Liver (tissue), 9 donors: ENCODE results near the gene ZC3HAV1. TPM values are rescaled to one million over a fixed set of nuclear protein-coding genes. Genes with fewer than 3 reads are reported as not detected.
A peak's percentile ranks its signal among the peaks of the same experiment; 100 is the strongest.
"Not testable (repeated sequence)": the region's sequence is repeated elsewhere in the genome, so short reads cannot be mapped to it uniquely, and the experiment has no call there.

ENCODE experiments used
- DNase-seq: peaks from one replicate; pipeline ENCODE4 v3.0.0-alpha.2; 2017; ENCODE audit warnings: low spot score
- H3K27ac ChIP-seq, 2 donors: one replicate each; pipeline ENCODE4 v1.7.0; 2013; ENCODE audit warnings: inconsistent platforms in 2 of 2, low read length in 2 of 2, control low read depth in 1 of 2, low read depth in 1 of 2, mild to moderate bottlenecking in 1 of 2
- H3K27me3 ChIP-seq, 4 donors: one replicate each; pipeline versions ENCODE4 v1.6.1 to v1.7.0; 2013; ENCODE audit warnings: low read length in 3 of 4, inconsistent platforms in 1 of 4, mild to moderate bottlenecking in 1 of 4, moderate library complexity in 1 of 4; ENCODE audit not compliant: control insufficient read depth in 4 of 4, insufficient read depth in 4 of 4
- H3K36me3 ChIP-seq, 4 donors: one replicate each; pipeline versions ENCODE4 v1.6.1 to v1.7.0; 2013; ENCODE audit warnings: low read length in 3 of 4, mild to moderate bottlenecking in 3 of 4, low read depth in 1 of 4, moderate library complexity in 1 of 4; ENCODE audit not compliant: control insufficient read depth in 4 of 4, insufficient read depth in 3 of 4
- H3K4me1 ChIP-seq, 4 donors: one replicate each; pipeline versions ENCODE4 v1.6.1 to v1.7.0; 2013; ENCODE audit warnings: low read length in 3 of 4, mild to moderate bottlenecking in 3 of 4, moderate library complexity in 1 of 4; ENCODE audit not compliant: control insufficient read depth in 4 of 4, insufficient read depth in 4 of 4
- H3K4me3 ChIP-seq, 3 donors: one replicate each; pipeline versions ENCODE4 v1.6.1 to v1.7.0; 2013; ENCODE audit warnings: low read length in 3 of 3, control low read depth in 1 of 3, low read depth in 1 of 3, mild to moderate bottlenecking in 1 of 3
- H3K9ac ChIP-seq, 2 donors: one replicate each; pipeline ENCODE4 v1.7.0; 2013; ENCODE audit warnings: low read length in 2 of 2, mild to moderate bottlenecking in 2 of 2, moderate library complexity in 2 of 2, control low read depth in 1 of 2, low read depth in 1 of 2
- H3K9me3 ChIP-seq, 4 donors: one replicate each; pipeline versions ENCODE4 v1.6.1 to v1.7.0; 2013; ENCODE audit warnings: low read length in 3 of 4; ENCODE audit not compliant: control insufficient read depth in 4 of 4
- CTCF ChIP-seq: fragments of 150-350 bp; IDR thresholded peaks from 2 replicates; pipeline ENCODE4 v1.5.1; 2017; ENCODE audit warnings: improper control_type of control experiment, low read depth, low read length; ENCODE audit not compliant: missing input control
- EGR1 ChIP-seq, 2 donors: IDR thresholded peaks; 2 replicates each; pipeline ENCODE4 v1.6.1; 2016 to 2018; ENCODE audit warnings: antibody characterized with exemption in 2 of 2, low read depth in 2 of 2
- FOXA1 ChIP-seq: IDR thresholded peaks from 2 replicates; pipeline ENCODE4 v1.6.1; 2016; ENCODE audit warnings: antibody characterized with exemption
- FOXA2 ChIP-seq: IDR thresholded peaks from 2 replicates; pipeline ENCODE4 v1.6.1; 2016; ENCODE audit warnings: antibody characterized with exemption
- HNF4A ChIP-seq, 2 donors: conservative IDR thresholded peaks; 2 replicates each; pipeline ENCODE4 v1.6.1; 2016; ENCODE audit warnings: antibody characterized with exemption in 2 of 2, mild to moderate bottlenecking in 2 of 2
- HNF4G ChIP-seq: IDR thresholded peaks from 2 replicates; pipeline ENCODE4 v1.6.1; 2016; ENCODE audit warnings: antibody characterized with exemption
- JUND ChIP-seq, 2 donors: IDR thresholded peaks; 2 replicates each; pipeline ENCODE4 v1.6.1; 2016; ENCODE audit warnings: antibody characterized with exemption in 2 of 2
- MAX ChIP-seq: IDR thresholded peaks from 2 replicates; pipeline ENCODE4 v1.6.1; 2016; ENCODE audit warnings: antibody characterized with exemption
- NR2F2 ChIP-seq: IDR thresholded peaks from 2 replicates; pipeline ENCODE4 v1.6.1; 2016; ENCODE audit warnings: antibody characterized with exemption
- RAD21 ChIP-seq, 2 donors: IDR thresholded peaks; 2 replicates each; pipeline ENCODE4 v1.6.1; 2016; ENCODE audit warnings: antibody characterized with exemption in 2 of 2, mild to moderate bottlenecking in 2 of 2
- REST ChIP-seq: IDR thresholded peaks from 2 replicates; pipeline ENCODE4 v1.6.1; 2016; ENCODE audit warnings: antibody characterized with exemption, mild to moderate bottlenecking
- RXRA ChIP-seq, 2 donors: IDR thresholded peaks; 2 replicates each; pipeline ENCODE4 v1.6.1; 2017 to 2018; ENCODE audit warnings: antibody characterized with exemption in 2 of 2, mild to moderate bottlenecking in 1 of 2
- SP1 ChIP-seq: IDR thresholded peaks from 2 replicates; pipeline ENCODE4 v1.6.1; 2018; ENCODE audit warnings: antibody characterized with exemption, mild to moderate bottlenecking
- TAF1 ChIP-seq: conservative IDR thresholded peaks from 2 replicates; pipeline ENCODE4 v1.6.1; 2016; ENCODE audit warnings: antibody characterized with exemption, mild to moderate bottlenecking
- YY1 ChIP-seq: IDR thresholded peaks from 2 replicates; pipeline ENCODE4 v1.6.1; 2016; ENCODE audit warnings: antibody characterized with exemption, mild to moderate bottlenecking
- WGBS: extraction: QIAGEN DNeasy Blood & Tissue Kit; methylation state at CpG from one replicate; pipeline ENCODE4 v1.1.7; 2013; 5-methylcytosine and 5-hydroxymethylcytosine counted together
- polyA plus RNA-seq, 2 donors: library from polyadenylated mRNA; stranded (reverse) in 1 of 2; unstranded in 1 of 2; fragments of 200-250 nt in 1 of 2; fragments of >200 nt in 1 of 2; fragmentation: Nextera tagmentation in 1 of 2; extraction: Ambion mirVana in 1 of 2; gene quantifications; one replicate each; pipeline versions ENCODE4 v1.2.1 to v1.2.3, GENCODE V29; 2013 to 2015
- total RNA-seq, 2 donors: library from RNA; depleted of rRNA; stranded (reverse); fragments of >200 nt; gene quantifications; one replicate each; pipeline ENCODE4 v1.2.3, GENCODE V29; 2014
- donor health status: healthy.
- donor health status: healthy.
- donor health status: healthy.
- donor health status: healthy.
- donor health status: healthy.

Gene ZC3HAV1
- total and polyA plus RNA-seq, 4 donors = 6.6 to 40.5 (median 16.5) TPM

GRCh38 chr7:139078399-139078798 is 31.1 kb downstream of the ZC3HAV1 start:
- no peak overlapping the region for H3K4me3 ChIP-seq
- no peak for DNase-seq
- H3K27me3 ChIP-seq = no peaks in the 10 kb centered on the region
- H3K4me1 ChIP-seq = peaks cover 2 to 36% (median 28%) of the 10 kb centered on the region in 4 donors
- no peak for TF ChIP-seq FOXA1
- no peak for TF ChIP-seq NR2F2
- TF ChIP-seq HNF4G = no peak
- no peak for TF ChIP-seq RAD21 (IDR thresholded peaks at IDR 0.05)
- TF ChIP-seq SP1 = no peak
- TF ChIP-seq TAF1 = no peak
- no peak for TF ChIP-seq CTCF
- TF ChIP-seq FOXA2 = no peak
- no peak for TF ChIP-seq YY1
- WGBS = 97% methylated on average over 1 of the region's 1 CpG
- no peak overlapping the region for H3K9ac ChIP-seq
- no peaks in the 10 kb centered on the region for H3K9me3 ChIP-seq
- H3K27ac ChIP-seq = no peak overlapping the region
- H3K36me3 ChIP-seq = peaks cover 7 to 30% (median 23%) of the 10 kb centered on the region in 4 donors

GRCh38 chr7:139077706-139078105 is 31.8 kb downstream of the ZC3HAV1 start:
- H3K36me3 ChIP-seq = peaks cover 7 to 25% (median 23%) of the 10 kb centered on the region in 4 donors
- not testable (repeated sequence) for H3K27me3 ChIP-seq, H3K27ac ChIP-seq, H3K9ac ChIP-seq, H3K9me3 ChIP-seq, DNase-seq, H3K4me3 ChIP-seq
- WGBS = 55% methylated on average over 5 of the region's 5 CpGs
- H3K4me1 ChIP-seq = peaks cover 2 to 36% (median 28%) of the 10 kb centered on the region in 4 donors

- Histone ChIP-seq H3K27ac (peak overlapping the region; percentile 52 to 77), H3K9ac (no peak overlapping the region), H3K27me3 (no peaks in the 10 kb centered on the region), H3K36me3 (peaks cover 8 to 36% (median 29%) of the 10 kb centered on the region in 4 donors), H3K4me1 (peaks cover 2 to 26% (median 22%) of the 10 kb centered on the region in 4 donors), H3K4me3 (no peak overlapping the region), H3K9me3 (no peaks in the 10 kb centered on the region)
- no peak for TF ChIP-seq FOXA2
- TF ChIP-seq REST = no peak
- TF ChIP-seq HNF4G = peak; percentile 52
- peak; percentile 30 to 43 for TF ChIP-seq RXRA (IDR thresholded peaks at IDR 0.05)
- no peak for TF ChIP-seq NR2F2
- TF ChIP-seq MAX = peak; percentile 31
- no peak for TF ChIP-seq EGR1 (IDR thresholded peaks at IDR 0.05; ENCODE audit: low read depth in 2 of 2)
- peak; percentile 69 to 81 for TF ChIP-seq HNF4A (conservative IDR thresholded peaks at IDR 0.05)
- TF ChIP-seq JUND (IDR thresholded peaks at IDR 0.05) = no peak
- TF ChIP-seq CTCF = no peak
- TF ChIP-seq SP1 = peak; percentile 82
- TF ChIP-seq FOXA1 = no peak
- 42% methylated on average over 11 of the region's 11 CpGs for WGBS
- no peak for DNase-seq
Measured at GRCh38 chr7:139075871-139076686, 33.4 kb downstream of the ZC3HAV1 start.
